K562 (cell line): ENCODE results near the gene ATP6V0D1. TPM values are rescaled to one million over a fixed set of nuclear protein-coding genes. Genes with fewer than 3 reads are reported as not detected.
A peak's percentile ranks its signal among the peaks of the same experiment; 100 is the strongest.

Experiments used
- ATAC-seq: fragments of 200-7000 bp; cut with Tn5 transposase; 3 replicates; pipeline ENCODE4 v1.9.1; 2020; ENCODE audit warnings: moderate library complexity
- BruUV-seq: library from RNA; stranded (reverse); fragments of 400-500 nt; replicated peaks from 2 replicates; lab custom pipeline; 2021; lab: Mats Ljungman, UMichigan
- CTCF ChIA-PET: fragments of 300-600 bp; formaldehyde crosslinking; extraction: SDS; loops from one replicate; lab custom pipeline; 2021; ENCODE audit warnings: low intra/inter-chr PET ratio; lab: Yijun Ruan, JAX
- POLR2A ChIA-PET: fragments of 300-600, 350-650 bp; sonication (Branson Sonifier 250); formaldehyde crosslinking; extraction: SDS; loops from one replicate; lab custom pipeline; 2021; ENCODE audit warnings: antibody characterized with exemption, inconsistent platforms; lab: Yijun Ruan, JAX
- DNase-seq, 4 experiments: peaks; one replicate each; pipeline versions ENCODE4 v3.0.0 to v3.0.0-alpha.2; 2011 to 2018; ENCODE audit warnings: low spot score in 3 of 4, mixed read lengths in 3 of 4; ENCODE audit errors: extremely low read depth in 1 of 4
- FAIRE-seq: peaks from 2 replicates; lab custom pipeline; 2011; peaks lifted over from hg19 to GRCh38; lab: Jason Lieb, UNC
- H2AFZ ChIP-seq: 2 replicates; pipeline ENCODE4 v1.6.0; 2011; ENCODE audit warnings: low read depth, low read length, control low read depth, inconsistent platforms
- H3K27ac ChIP-seq: fragments of 200-600 bp; 3 replicates; pipeline ENCODE4 v1.8.0; 2011; ENCODE audit warnings: low read depth, mild to moderate bottlenecking, control low read depth, inconsistent platforms, low read length, moderate library complexity, mixed read lengths; ENCODE audit errors: extremely low read depth
- H3K27me3 ChIP-seq, 2 experiments: fragments of 300-600 bp in 1 of 2; 2 replicates in 1 of 2; 3 replicates in 1 of 2; pipeline versions ENCODE4 v1.6.0 to v1.8.0; 2011; ENCODE audit warnings: inconsistent platforms in 2 of 2, low read length in 2 of 2, mild to moderate bottlenecking in 1 of 2, mixed read lengths in 1 of 2, moderate library complexity in 1 of 2; ENCODE audit not compliant: control insufficient read depth in 2 of 2, insufficient read depth in 2 of 2
- H3K36me3 ChIP-seq: fragments of 300-600 bp; 3 replicates; pipeline ENCODE4 v1.8.0; 2011; ENCODE audit warnings: mild to moderate bottlenecking, low read length, inconsistent platforms; ENCODE audit not compliant: control insufficient read depth, insufficient read depth
- H3K4me1 ChIP-seq, 2 experiments: fragments of 200-600 bp in 1 of 2; replicated peaks in 1 of 2; 2 replicates in 1 of 2; 3 replicates in 1 of 2; pipeline versions ENCODE4 v1.5.1 to v1.8.0; 2011; ENCODE audit warnings: inconsistent platforms in 2 of 2, low read length in 2 of 2, mild to moderate bottlenecking in 1 of 2, mixed read lengths in 1 of 2, moderate library complexity in 1 of 2; ENCODE audit not compliant: control insufficient read depth in 2 of 2, insufficient read depth in 2 of 2
- H3K4me2 ChIP-seq: 2 replicates; pipeline ENCODE4 v1.6.1; 2011; ENCODE audit warnings: low read length, control low read depth, inconsistent platforms, mixed read lengths; ENCODE audit not compliant: insufficient read depth
- H3K4me3 ChIP-seq: fragments of 200-600 bp; sonication (generic), shearing (Covaris generic); 2 replicates; pipeline ENCODE4 v1.5.1; 2016; ENCODE audit warnings: control low read depth, inconsistent platforms
- H3K79me2 ChIP-seq: fragments of 200-600 bp; 3 replicates; pipeline ENCODE4 v1.8.0; 2011; ENCODE audit warnings: low read length, inconsistent platforms; ENCODE audit not compliant: control insufficient read depth, insufficient read depth
- H3K9ac ChIP-seq, 2 experiments: 2 replicates each; pipeline versions ENCODE4 v1.6.0 to v1.6.1; 2011; ENCODE audit warnings: low read depth in 2 of 2, low read length in 2 of 2, control low read depth in 1 of 2, inconsistent platforms in 1 of 2, mild to moderate bottlenecking in 1 of 2, mixed read lengths in 1 of 2; ENCODE audit not compliant: insufficient read depth in 1 of 2
- H3K9me1 ChIP-seq: one replicate; pipeline ENCODE4 v1.6.0; 2011; ENCODE audit warnings: inconsistent platforms, mild to moderate bottlenecking, low read length, moderate library complexity; ENCODE audit not compliant: control insufficient read depth, insufficient read depth
- H3K9me3 ChIP-seq: replicated peaks from 2 replicates; pipeline ENCODE4 v1.5.1; 2011; ENCODE audit warnings: low read depth, low read length, inconsistent platforms; ENCODE audit not compliant: control insufficient read depth, insufficient read depth
- H4K20me1 ChIP-seq: replicated peaks from 2 replicates; pipeline ENCODE4 v1.6.1; 2011; ENCODE audit warnings: low read length, inconsistent platforms, mixed read lengths; ENCODE audit not compliant: control insufficient read depth, insufficient read depth
- BACH1 ChIP-seq: fragments of 200-800 bp; sonication (Bioruptor generic); IDR thresholded peaks from 2 replicates; pipeline ENCODE4 v1.6.1; 2016; ENCODE audit warnings: missing genetic modification characterization, missing compliant biosample characterization
- BDP1 ChIP-seq: IDR thresholded peaks from 3 replicates; pipeline ENCODE4 v1.6.1; 2011; ENCODE audit not compliant: insufficient read length, insufficient read depth
- BRCA1 ChIP-seq, 2 experiments: fragments of 450-650 bp in 1 of 2; sonication (generic) in 1 of 2; formaldehyde crosslinking in 1 of 2; IDR thresholded peaks; 2 replicates each; pipeline versions ENCODE4 v1.5.0 to v1.6.1; 2017 to 2020; ENCODE audit warnings: mild to moderate bottlenecking in 1 of 2, missing genetic modification reagents in 1 of 2
- E2F3 ChIP-seq: fragments of 250-450 bp; sonication (Bioruptor Pico); IDR thresholded peaks from 2 replicates; pipeline ENCODE4 v1.4.0; 2020; ENCODE audit warnings: mild to moderate bottlenecking
- HDGF ChIP-seq: fragments of 450-650 bp; IDR thresholded peaks from 2 replicates; pipeline ENCODE4 v1.6.1; 2016
- HOXB6 ChIP-seq: fragments of 250-450 bp; sonication (Bioruptor Pico); IDR thresholded peaks from 2 replicates; pipeline ENCODE4 v1.5.1; 2022; ENCODE audit warnings: mild to moderate bottlenecking, borderline replicate concordance
- IFI16 ChIP-seq: fragments of 250-450 bp; sonication (Bioruptor Pico); IDR thresholded peaks from 2 replicates; pipeline ENCODE4 v2.1.2; 2022; ENCODE audit warnings: mild to moderate bottlenecking, inconsistent platforms
- NR3C1 ChIP-seq: sonication (generic); formaldehyde crosslinking; IDR thresholded peaks from 2 replicates; pipeline ENCODE4 v1.8.1; 2022; ENCODE audit warnings: missing genetic modification reagents
- RBFOX2 ChIP-seq: fragments of 200-400 bp; formaldehyde crosslinking; IDR thresholded peaks from 2 replicates; pipeline ENCODE4 v1.6.1; 2017; ENCODE audit warnings: low read depth, mild to moderate bottlenecking, low read length, moderate library complexity
- TAF15 ChIP-seq: fragments of 200-400 bp; formaldehyde crosslinking; IDR thresholded peaks from 2 replicates; pipeline ENCODE4 v1.6.1; 2017; ENCODE audit warnings: mild to moderate bottlenecking, low read depth, low read length, moderate library complexity
- TCF3 ChIP-seq: sonication (generic); formaldehyde crosslinking; IDR thresholded peaks from 2 replicates; pipeline ENCODE4 v1.4.0; 2020; ENCODE audit warnings: mild to moderate bottlenecking, missing genetic modification reagents
- TFE3 ChIP-seq: fragments of 450-650 bp; formaldehyde crosslinking; IDR thresholded peaks from 2 replicates; pipeline ENCODE4 v1.4.0; 2020; ENCODE audit warnings: mild to moderate bottlenecking, mixed read lengths
- ZBTB9 ChIP-seq: fragments of 450-650 bp; formaldehyde crosslinking; IDR thresholded peaks from 2 replicates; pipeline ENCODE4 v1.4.0; 2020; ENCODE audit warnings: mild to moderate bottlenecking, moderate library complexity
- ZNF511 ChIP-seq: sonication (generic); formaldehyde crosslinking; IDR thresholded peaks from 2 replicates; pipeline ENCODE4 v1.8.0; 2022; ENCODE audit warnings: mild to moderate bottlenecking, missing genetic modification reagents
- WGBS: fragments of 100-300 bp; shearing (Covaris generic); methylation state at CpG from one replicate; pipeline ENCODE4 v1.1.6; 2016; ENCODE audit warnings: low coverage, mixed read lengths; ENCODE audit not compliant: insufficient coverage; ENCODE audit errors: missing lambda C conversion rate; 5-methylcytosine and 5-hydroxymethylcytosine counted together
- in situ Hi-C: fragments of 300-500 bp; cut with MboI; formaldehyde crosslinking; loops from 4 replicates; pipeline ENCODE4 v1.15.0; 2018; ENCODE audit warnings: inconsistent platforms, mixed read lengths
- intact Hi-C: fragments of 100-400 bp; cut with micrococcal nuclease; formaldehyde crosslinking; loops from 2 replicates; pipeline ENCODE4 v1.14.2; 2022
- polyA plus RNA-seq, 8 experiments: library from polyadenylated mRNA; depleted of rRNA in 4 of 8; stranded (reverse) in 5 of 8; unstranded in 3 of 8; fragments of >200 nt; fragmentation: Nextera tagmentation in 2 of 8; fragmentation: Illumina TruSeq in 1 of 8; extraction: Ambion mirVana in 2 of 8; extraction: Trizol in 1 of 8; gene quantifications; 2 replicates each; pipeline versions ENCODE4 v1.2.1 to v1.2.3, GENCODE V29; 2011 to 2014; ENCODE audit warnings: inconsistent platforms in 1 of 8, missing spikeins in 1 of 8
- total RNA-seq, 7 experiments: library from RNA; depleted of rRNA in 6 of 7; stranded (reverse); fragments of >200 nt in 6 of 7; fragmentation: Illumina TruSeq in 2 of 7; extraction: Trizol in 2 of 7; gene quantifications; 2 replicates each; pipeline versions ENCODE4 v1.2.1 to v1.2.3, GENCODE V29; 2011 to 2021; ENCODE audit warnings: low replicate concordance in 1 of 7

The ATP6V0D1 gene
- total and polyA plus RNA-seq, 9 of the 15 experiments (the other 6 are each of a cell fraction or from before 2014, with no cell fraction given): 23.2 to 69.7 (median 45.6) TPM

- no TSS peak for BruUV-seq
- Histone ChIP-seq H3K9ac (0 out of 4 replicates have a peak overlapping the region, but pooled peaks of 1 of the 2 experiments have one; percentile 10), H3K4me1 (peaks cover 2 to 11% of the 10 kb centered on the region in 2 experiments; a peak in 4 of 5 replicates)
- POLR2A ChIA-PET: interaction anchor here (0.6 to 0.8 kb wide), 3 partner anchors 20 to 356 kb away, joined by 3 read pairs; partner anchors contain the start of gene ACD
- TF ChIP-seq TFE3 (CRISPR knock-in tag): no peak
- no peak for TF ChIP-seq TAF15
- TF ChIP-seq RBFOX2: no peak
- TF ChIP-seq ZBTB9 (CRISPR knock-in tag): no peak
- no peak for TF ChIP-seq BRCA1 (IDR thresholded peaks at IDR 0.05)
- TF ChIP-seq BRCA1 (CRISPR knock-in tag; IDR thresholded peaks at IDR 0.05): no peak
- TF ChIP-seq HDGF: no peak
- TF ChIP-seq ZNF511: no peak
- TF ChIP-seq TCF3 (CRISPR knock-in tag): no peak
- no peak for TF ChIP-seq IFI16
- TF ChIP-seq BDP1: no peak
- no peak for TF ChIP-seq HOXB6 (CRISPR knock-in tag)
- no peak for TF ChIP-seq BACH1 (tag)
- no peak for TF ChIP-seq E2F3 (CRISPR knock-in tag)
- TF ChIP-seq NR3C1 (CRISPR knock-in tag): no peak
- TF ChIP-seq, all 486 proteins: peak for 0
- Histone ChIP-seq H3K36me3 (no peaks in the 10 kb centered on the region), H3K4me3 (no peak overlapping the region), H3K27ac (no peak overlapping the region), H3K9me1 (no peaks in the 10 kb centered on the region), H2AFZ (0 out of 2 replicates have a peak overlapping the region, but pooled peaks have one; percentile 34), H3K79me2 (no peaks in the 10 kb centered on the region), H3K27me3 (peaks cover 2 to 11% of the 10 kb centered on the region in 2 experiments; a peak in 3 of 5 replicates), H4K20me1 (peaks cover 13% of the 10 kb centered on the region), H3K9me3 (no peaks in the 10 kb centered on the region), H3K4me2 (no peak overlapping the region)
- no peak for DNase-seq
- in situ Hi-C loops (no loop called here), intact Hi-C loops (loop anchor here (10.0 kb wide), 1 partner anchor 89 kb away; no protein-coding TSS in a partner anchor)
- no peak for FAIRE-seq
- CTCF ChIA-PET: no interaction called here
- ATAC-seq: no peak
- WGBS: 21% methylated on average over 4 of the region's 4 CpGs
Measured at GRCh38 chr16:67425580-67425979, 55.4 kb downstream of the ATP6V0D1 start.
